Body of pancreas (tissue), 4 donors: Measurements from ENCODE around the gene PTGES2.

ENCODE experiments used
- POLR2A ChIP-seq, 3 donors: fragments of 450-650 bp; IDR thresholded peaks; one replicate each; pipeline ENCODE4 v1.6.1; 2016; ENCODE audit warnings: antibody characterized with exemption in 3 of 3, mild to moderate bottlenecking in 2 of 3
- TF ChIP-seq, protein P1 (sequence below), 7 experiments: fragments of 450-650 bp in 4 of 7; fragments of 200-600 bp in 3 of 7; sonication (generic) in 3 of 7; IDR thresholded peaks; one replicate each; pipeline ENCODE4 v1.5.1; 2016 to 2019; ENCODE audit warnings: antibody characterized with exemption in 7 of 7

DNA sequence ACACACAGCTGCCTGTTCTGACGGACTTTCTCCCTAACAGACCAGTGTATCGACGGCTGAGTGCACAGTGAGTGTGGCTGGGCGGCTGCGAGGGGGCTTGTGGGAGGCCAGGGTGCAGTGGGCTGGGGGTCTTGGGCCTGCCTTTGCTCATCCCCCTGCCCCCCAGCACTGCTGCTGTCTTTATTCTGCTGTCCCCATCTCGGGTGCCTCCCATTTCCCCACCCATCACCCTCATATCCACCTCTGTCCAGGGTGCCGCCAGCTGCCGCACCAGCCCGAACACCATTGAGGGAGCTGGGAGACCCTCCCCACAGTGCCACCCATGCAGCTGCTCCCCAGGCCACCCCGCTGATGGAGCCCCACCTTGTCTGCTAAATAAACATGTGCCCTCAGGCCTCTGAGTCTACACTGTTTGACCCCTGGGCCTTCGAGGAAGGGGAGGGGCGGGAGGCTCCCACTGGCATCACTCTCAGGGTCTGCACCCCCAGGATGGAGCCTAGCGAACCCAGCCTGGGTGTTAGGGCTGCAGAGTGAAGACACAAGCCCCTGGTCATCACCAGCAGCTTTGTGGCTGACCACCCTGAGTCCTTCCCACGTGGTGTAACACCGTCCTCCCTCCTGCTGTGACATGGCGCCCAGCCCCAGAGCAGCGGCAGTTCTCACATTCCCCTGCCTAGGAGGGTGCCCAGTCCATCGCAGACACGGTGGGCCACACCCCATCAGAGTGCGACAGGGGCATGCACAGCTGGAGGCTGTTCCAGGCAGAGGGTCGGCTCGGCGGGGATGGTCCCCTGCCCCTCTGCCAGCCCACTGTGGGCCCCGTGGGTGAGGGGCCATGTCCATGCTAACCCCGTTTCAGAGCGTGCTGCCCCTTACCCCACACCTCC lies 25.8 kb upstream of the PTGES2 start:
- TF ChIP-seq, protein P1, sequence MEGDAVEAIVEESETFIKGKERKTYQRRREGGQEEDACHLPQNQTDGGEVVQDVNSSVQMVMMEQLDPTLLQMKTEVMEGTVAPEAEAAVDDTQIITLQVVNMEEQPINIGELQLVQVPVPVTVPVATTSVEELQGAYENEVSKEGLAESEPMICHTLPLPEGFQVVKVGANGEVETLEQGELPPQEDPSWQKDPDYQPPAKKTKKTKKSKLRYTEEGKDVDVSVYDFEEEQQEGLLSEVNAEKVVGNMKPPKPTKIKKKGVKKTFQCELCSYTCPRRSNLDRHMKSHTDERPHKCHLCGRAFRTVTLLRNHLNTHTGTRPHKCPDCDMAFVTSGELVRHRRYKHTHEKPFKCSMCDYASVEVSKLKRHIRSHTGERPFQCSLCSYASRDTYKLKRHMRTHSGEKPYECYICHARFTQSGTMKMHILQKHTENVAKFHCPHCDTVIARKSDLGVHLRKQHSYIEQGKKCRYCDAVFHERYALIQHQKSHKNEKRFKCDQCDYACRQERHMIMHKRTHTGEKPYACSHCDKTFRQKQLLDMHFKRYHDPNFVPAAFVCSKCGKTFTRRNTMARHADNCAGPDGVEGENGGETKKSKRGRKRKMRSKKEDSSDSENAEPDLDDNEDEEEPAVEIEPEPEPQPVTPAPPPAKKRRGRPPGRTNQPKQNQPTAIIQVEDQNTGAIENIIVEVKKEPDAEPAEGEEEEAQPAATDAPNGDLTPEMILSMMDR (IDR thresholded peaks at IDR 0.05): no peak
- no peak for TF ChIP-seq POLR2A (IDR thresholded peaks at IDR 0.05)
